CD14-positive monocyte (primary cell): Measurements from ENCODE around the gene PPP1R13B. TPM values are rescaled to one million over a fixed set of nuclear protein-coding genes. Genes with fewer than 3 reads are reported as not detected.

ENCODE experiments used
- DNase-seq, 3 donors: peaks; one replicate each; pipeline ENCODE4 v3.0.0-alpha.2; 2011 to 2022
- H2AFZ ChIP-seq: 2 replicates; pipeline ENCODE4 v1.6.0; 2012; ENCODE audit warnings: mild to moderate bottlenecking, low read depth, low read length, inconsistent platforms; ENCODE audit not compliant: insufficient read depth, poor library complexity, severe bottlenecking
- H3K27ac ChIP-seq, 2 donors: 1 replicate in 1 of 2; 2 replicates in 1 of 2; pipeline ENCODE4 v1.5.1; 2012 to 2013; ENCODE audit warnings: low read length in 2 of 2, control low read depth in 1 of 2, inconsistent platforms in 1 of 2, low read depth in 1 of 2, mild to moderate bottlenecking in 1 of 2
- H3K27me3 ChIP-seq, 2 donors: one replicate each; pipeline versions ENCODE4 v1.6.0 to v1.6.1; 2011 to 2013; ENCODE audit warnings: low read length in 2 of 2; ENCODE audit not compliant: control insufficient read depth in 2 of 2, insufficient read depth in 2 of 2
- H3K36me3 ChIP-seq, 2 donors: replicated peaks in 1 of 2; 1 replicate in 1 of 2; 2 replicates in 1 of 2; pipeline versions ENCODE4 v1.5.1 to v1.6.1; 2012 to 2013; ENCODE audit warnings: low read length in 2 of 2, control low read depth in 1 of 2, inconsistent platforms in 1 of 2, mild to moderate bottlenecking in 1 of 2; ENCODE audit not compliant: insufficient read depth in 2 of 2, control insufficient read depth in 1 of 2
- H3K4me1 ChIP-seq, 2 donors: 1 replicate in 1 of 2; 2 replicates in 1 of 2; pipeline versions ENCODE4 v1.5.1 to v1.6.1; 2012 to 2013; ENCODE audit warnings: low read length in 2 of 2, control low read depth in 1 of 2, inconsistent platforms in 1 of 2, mild to moderate bottlenecking in 1 of 2, moderate library complexity in 1 of 2; ENCODE audit not compliant: insufficient read depth in 2 of 2, control insufficient read depth in 1 of 2
- H3K4me2 ChIP-seq: replicated peaks from 2 replicates; pipeline ENCODE3; 2012; ENCODE audit warnings: low read length, moderate library complexity, mild to moderate bottlenecking; ENCODE audit not compliant: poor library complexity, severe bottlenecking; ENCODE audit errors: extremely low read depth
- H3K4me3 ChIP-seq, 3 experiments: fragments of 200-600 bp in 1 of 3; sonication (generic) in 1 of 3; replicated peaks in 1 of 3; 1 replicate in 2 of 3; 2 replicates in 1 of 3; pipeline ENCODE4 v1.5.1; 2011 to 2013; ENCODE audit warnings: low read length in 3 of 3, mild to moderate bottlenecking in 3 of 3, control low read depth in 2 of 3, low read depth in 2 of 3, inconsistent platforms in 1 of 3, moderate library complexity in 1 of 3
- H3K79me2 ChIP-seq: 2 replicates; pipeline ENCODE4 v1.6.0; 2012; ENCODE audit warnings: mild to moderate bottlenecking, control low read depth, inconsistent platforms, low read length, moderate library complexity; ENCODE audit not compliant: insufficient read depth
- H3K9ac ChIP-seq: 2 replicates; pipeline ENCODE4 v1.6.0; 2017; ENCODE audit warnings: low read length, mild to moderate bottlenecking; ENCODE audit not compliant: insufficient read depth, poor library complexity, severe bottlenecking
- H3K9me3 ChIP-seq, 2 donors: replicated peaks in 1 of 2; 1 replicate in 1 of 2; 2 replicates in 1 of 2; pipeline versions ENCODE4 v1.5.1 to v1.6.1; 2012 to 2013; ENCODE audit warnings: low read length in 2 of 2, control low read depth in 1 of 2; ENCODE audit not compliant: control insufficient read depth in 1 of 2, insufficient read depth in 1 of 2
- H4K20me1 ChIP-seq: 2 replicates; pipeline ENCODE4 v1.6.0; 2012; ENCODE audit warnings: mild to moderate bottlenecking, low read length, control low read depth, moderate library complexity; ENCODE audit not compliant: insufficient read depth
- H3K27ac Mint-ChIP-seq, 7 donors: one replicate each; pipeline ENCODE4 v1.8.0; 2020; ENCODE audit warnings: mild to moderate bottlenecking in 7 of 7, mixed read lengths in 7 of 7, moderate library complexity in 6 of 7, inconsistent platforms in 2 of 7
- H3K27me3 Mint-ChIP-seq, 3 donors: one replicate each; pipeline ENCODE4 v1.8.0; 2021 to 2022; ENCODE audit warnings: low read depth in 3 of 3, mild to moderate bottlenecking in 3 of 3, mixed read lengths in 3 of 3, moderate library complexity in 3 of 3, inconsistent platforms in 1 of 3
- H3K36me3 Mint-ChIP-seq, 2 donors: one replicate each; pipeline ENCODE4 v1.8.0; 2020; ENCODE audit warnings: mixed read lengths in 2 of 2, inconsistent platforms in 1 of 2, mild to moderate bottlenecking in 1 of 2
- H3K4me1 Mint-ChIP-seq: one replicate; pipeline ENCODE4 v1.8.0; 2020; ENCODE audit warnings: mild to moderate bottlenecking, mixed read lengths
- H3K4me3 Mint-ChIP-seq, 2 donors: one replicate each; pipeline ENCODE4 v1.8.0; 2020; ENCODE audit warnings: mild to moderate bottlenecking in 2 of 2, mixed read lengths in 2 of 2, moderate library complexity in 1 of 2
- H3K9me3 Mint-ChIP-seq, 7 donors: one replicate each; pipeline ENCODE4 v1.8.0; 2020 to 2022; ENCODE audit warnings: mixed read lengths in 7 of 7, mild to moderate bottlenecking in 6 of 7, moderate library complexity in 6 of 7, inconsistent platforms in 2 of 7
- WGBS: methylation state at CpG from one replicate; pipeline ENCODE4 v1.1.5; 2013; ENCODE audit warnings: missing lambda C conversion rate; ENCODE audit not compliant: insufficient coverage; 5-methylcytosine and 5-hydroxymethylcytosine counted together
- intact Hi-C, 2 donors: fragments of 100-400 bp; cut with micrococcal nuclease; formaldehyde crosslinking; loops; one replicate each; pipeline versions ENCODE4 v1.15.0 to v1.15.1; 2023
- polyA plus RNA-seq, 3 donors: library from polyadenylated mRNA; depleted of rRNA in 1 of 3; unstranded in 2 of 3; stranded (reverse) in 1 of 3; fragments of 300-500 nt in 2 of 3; fragments of >200 nt in 1 of 3; fragmentation: Illumina TruSeq in 2 of 3; gene quantifications; 1 replicate in 2 of 3; 2 replicates in 1 of 3; pipeline ENCODE4 v1.2.3, GENCODE V29; 2012 to 2021
- TF ChIP-seq, protein P1 (sequence below): fragments of 200-600 bp; IDR thresholded peaks from one replicate; pipeline ENCODE4 v1.8.0; 2022; ENCODE audit warnings: antibody characterized with exemption, mild to moderate bottlenecking

PPP1R13B gene
- polyA plus RNA-seq, 3 donors = 0.48 to 1.1 (median 0.99) TPM

DNA sequence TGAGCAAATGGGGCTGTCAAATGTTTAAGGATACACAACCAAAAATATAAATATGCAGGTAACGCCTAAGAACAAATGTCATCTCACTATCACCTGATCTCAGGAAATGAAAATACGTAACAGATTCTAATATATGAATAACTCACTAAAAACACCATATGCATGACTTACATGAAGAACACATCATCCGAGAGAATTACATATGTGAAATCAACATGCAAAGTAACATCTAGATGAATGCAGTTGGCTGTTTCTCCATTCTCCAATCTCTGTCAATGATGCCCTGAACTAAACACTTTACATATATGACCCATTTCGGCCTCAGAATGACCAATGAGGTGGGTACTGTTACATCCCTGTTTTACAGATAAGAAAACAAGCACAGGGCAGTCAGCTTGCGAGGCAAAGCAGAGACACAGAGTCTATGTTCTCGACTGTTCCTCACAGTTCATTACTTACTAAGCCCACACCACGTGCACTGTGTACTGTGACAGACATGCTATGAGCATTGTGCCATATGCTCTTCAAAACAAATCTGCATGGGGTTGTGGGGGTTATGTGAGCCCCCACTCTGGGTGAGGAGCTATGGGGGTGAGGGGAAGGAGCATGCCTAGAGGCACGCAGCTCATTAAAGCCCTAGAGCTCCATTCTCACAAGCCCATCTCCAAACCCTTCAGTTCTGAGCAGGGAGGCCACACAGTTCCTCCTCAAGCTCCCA, 89.2 kb downstream of the PPP1R13B start:
- Mint-ChIP-seq H3K4me3 (no peak overlapping the region), H3K36me3 (no peaks in the 10 kb centered on the region), H3K27me3 (peaks cover 0 to 6% (median 2%) of the 10 kb centered on the region in 3 donors), H3K4me1 (no peaks in the 10 kb centered on the region), H3K9me3 (no peaks in the 10 kb centered on the region), H3K27ac (no peak overlapping the region)
- no peak overlapping the region for H3K27ac ChIP-seq
- H3K36me3 ChIP-seq = no peaks in the 10 kb centered on the region
- no peak for DNase-seq
- H3K9ac ChIP-seq = no peak overlapping the region
- H4K20me1 ChIP-seq = no peaks in the 10 kb centered on the region
- H3K4me2 ChIP-seq = no peak overlapping the region
- no peak overlapping the region for H2AFZ ChIP-seq
- H3K4me3 ChIP-seq = no peak overlapping the region
- H3K4me1 ChIP-seq = no peaks in the 10 kb centered on the region
- no peaks in the 10 kb centered on the region for H3K27me3 ChIP-seq
- intact Hi-C loops = no loop called here
- WGBS = 82% methylated on average over 1 of the region's 8 CpGs
- H3K79me2 ChIP-seq = no peaks in the 10 kb centered on the region
- TF ChIP-seq, protein P1, sequence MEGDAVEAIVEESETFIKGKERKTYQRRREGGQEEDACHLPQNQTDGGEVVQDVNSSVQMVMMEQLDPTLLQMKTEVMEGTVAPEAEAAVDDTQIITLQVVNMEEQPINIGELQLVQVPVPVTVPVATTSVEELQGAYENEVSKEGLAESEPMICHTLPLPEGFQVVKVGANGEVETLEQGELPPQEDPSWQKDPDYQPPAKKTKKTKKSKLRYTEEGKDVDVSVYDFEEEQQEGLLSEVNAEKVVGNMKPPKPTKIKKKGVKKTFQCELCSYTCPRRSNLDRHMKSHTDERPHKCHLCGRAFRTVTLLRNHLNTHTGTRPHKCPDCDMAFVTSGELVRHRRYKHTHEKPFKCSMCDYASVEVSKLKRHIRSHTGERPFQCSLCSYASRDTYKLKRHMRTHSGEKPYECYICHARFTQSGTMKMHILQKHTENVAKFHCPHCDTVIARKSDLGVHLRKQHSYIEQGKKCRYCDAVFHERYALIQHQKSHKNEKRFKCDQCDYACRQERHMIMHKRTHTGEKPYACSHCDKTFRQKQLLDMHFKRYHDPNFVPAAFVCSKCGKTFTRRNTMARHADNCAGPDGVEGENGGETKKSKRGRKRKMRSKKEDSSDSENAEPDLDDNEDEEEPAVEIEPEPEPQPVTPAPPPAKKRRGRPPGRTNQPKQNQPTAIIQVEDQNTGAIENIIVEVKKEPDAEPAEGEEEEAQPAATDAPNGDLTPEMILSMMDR = no peak
- no peaks in the 10 kb centered on the region for H3K9me3 ChIP-seq

DNA sequence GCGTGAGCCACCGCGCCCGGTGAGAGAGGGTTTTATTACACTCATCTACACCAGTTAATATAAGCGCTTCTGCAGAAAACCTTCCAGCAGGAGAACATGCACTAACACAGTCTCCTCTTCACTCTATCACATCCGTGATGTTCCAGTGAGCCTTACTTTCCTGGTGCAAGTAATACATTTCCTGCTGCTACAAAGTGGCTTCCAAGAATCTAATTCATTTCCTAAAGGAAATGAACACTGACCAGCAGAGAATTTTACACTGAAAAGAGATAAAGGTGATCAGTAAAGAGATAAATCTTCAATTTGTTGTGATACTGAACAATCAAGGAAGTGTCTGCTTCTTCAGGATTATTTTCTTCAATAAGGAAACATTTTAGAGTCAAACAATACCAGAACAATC, 92.3 kb downstream of the PPP1R13B start:
- H3K4me3 Mint-ChIP-seq = no peak overlapping the region
- H3K4me2 ChIP-seq = no peak overlapping the region
- intact Hi-C loops = no loop called here
- no peaks in the 10 kb centered on the region for H3K36me3 ChIP-seq
- H3K4me3 ChIP-seq = no peak overlapping the region
- no peaks in the 10 kb centered on the region for H4K20me1 ChIP-seq
- H3K4me1 Mint-ChIP-seq = no peaks in the 10 kb centered on the region
- TF ChIP-seq, protein P1 = no peak
- DNase-seq = no peak
- no peaks in the 10 kb centered on the region for H3K79me2 ChIP-seq
- no peaks in the 10 kb centered on the region for H3K4me1 ChIP-seq
- H3K27ac Mint-ChIP-seq = no peak overlapping the region
- H3K9me3 ChIP-seq = no peaks in the 10 kb centered on the region
- no peak overlapping the region for H3K27ac ChIP-seq
- no peaks in the 10 kb centered on the region for H3K27me3 ChIP-seq
- H3K9ac ChIP-seq = no peak overlapping the region
- H2AFZ ChIP-seq = no peak overlapping the region
- peaks cover 0 to 6% (median 2%) of the 10 kb centered on the region in 3 donors for H3K27me3 Mint-ChIP-seq
- H3K9me3 Mint-ChIP-seq = no peaks in the 10 kb centered on the region
- 100% methylated on average over 4 of the region's 6 CpGs for WGBS
- H3K36me3 Mint-ChIP-seq = no peaks in the 10 kb centered on the region
